Natural killer cell treated with Interleukin-12 subunit alpha and Interleukin-12 subunit beta and Interleukin-15 and Interleukin-18, amount 100 ng/mL, for 72 hours (primary cell): ENCODE results near the gene KRT12. TPM values are rescaled to one million over a fixed set of nuclear protein-coding genes. Genes with fewer than 3 reads are reported as not detected.

Experiments used
- ATAC-seq, 2 donors: fragments of 150-1000 bp; cut with Tn5 transposase in 1 of 2; sonication (Bioruptor Pico), chemical (Tn5 transposase) in 1 of 2; 2 replicates each; pipeline ENCODE4 v1.10.0; 2021
- DNase-seq: peaks from one replicate; pipeline ENCODE4 v3.0.0; 2022; ENCODE audit warnings: low spot score
- H3K27ac Mint-ChIP-seq, 2 donors: 1 replicate in 1 of 2; 2 replicates in 1 of 2; pipeline ENCODE4 v1.8.0; 2022; ENCODE audit warnings: mixed read lengths in 2 of 2, mild to moderate bottlenecking in 1 of 2, moderate library complexity in 1 of 2
- H3K27me3 Mint-ChIP-seq, 2 donors: 1 replicate in 1 of 2; 2 replicates in 1 of 2; pipeline ENCODE4 v1.8.0; 2022; ENCODE audit warnings: mixed read lengths in 2 of 2
- H3K36me3 Mint-ChIP-seq: one replicate; pipeline ENCODE4 v1.8.0; 2022; ENCODE audit warnings: mixed read lengths
- H3K4me1 Mint-ChIP-seq, 2 donors: 1 replicate in 1 of 2; 2 replicates in 1 of 2; pipeline ENCODE4 v1.8.0; 2022; ENCODE audit warnings: low read depth in 2 of 2, mixed read lengths in 2 of 2, mild to moderate bottlenecking in 1 of 2
- H3K4me3 Mint-ChIP-seq: one replicate; pipeline ENCODE4 v1.8.0; 2022; ENCODE audit warnings: mixed read lengths
- H3K9me3 Mint-ChIP-seq: 2 replicates; pipeline ENCODE4 v1.8.0; 2022; ENCODE audit warnings: mixed read lengths
- total RNA-seq, 2 donors: library from RNA; stranded (reverse); gene quantifications; one replicate each; pipeline ENCODE4 v1.2.3, GENCODE V29; 2022

The KRT12 gene
- total RNA-seq = not detected

GRCh38 chr17:40866838-40867237 is at the start of gene KRT12:
Gene KRT12, minus strand, starts transcription at chr17:40867223. Its CDS starts 37 bp downstream, at chr17:40867186.
- DNase-seq (no peak), ATAC-seq (no peak)
- H3K9me3 Mint-ChIP-seq = no peaks in the 10 kb centered on the region
- no peaks in the 10 kb centered on the region for H3K4me1 Mint-ChIP-seq
- no peak within 1 kb of the TSS for H3K4me3 Mint-ChIP-seq
- no peaks in the 10 kb centered on the region for H3K36me3 Mint-ChIP-seq
- no peak within 1 kb of the TSS for H3K27ac Mint-ChIP-seq
- H3K27me3 Mint-ChIP-seq = peaks cover 9 to 23% of the 10 kb centered on the region in 2 donors

GRCh38 chr17:40916366-40916765 is 49.3 kb upstream of the KRT12 start:
- no peaks in the 10 kb centered on the region for H3K4me1 Mint-ChIP-seq
- no peaks in the 10 kb centered on the region for H3K36me3 Mint-ChIP-seq
- peaks cover 13 to 23% of the 10 kb centered on the region in 2 donors for H3K27me3 Mint-ChIP-seq
- DNase-seq (no peak), ATAC-seq (peak in 1 of 2 donors; percentile 6)
- H3K4me3 Mint-ChIP-seq = no peak overlapping the region
- H3K9me3 Mint-ChIP-seq = no peaks in the 10 kb centered on the region
- no peak overlapping the region for H3K27ac Mint-ChIP-seq

- Mint-ChIP-seq H3K9me3 (no peaks in the 10 kb centered on the region), H3K27ac (no peak overlapping the region), H3K27me3 (peaks cover 13 to 21% of the 10 kb centered on the region in 2 donors), H3K4me1 (no peaks in the 10 kb centered on the region), H3K36me3 (no peaks in the 10 kb centered on the region), H3K4me3 (no peak overlapping the region)
- no peak for DNase-seq
- ATAC-seq = no peak
Measured at GRCh38 chr17:40915721-40916256, 48.8 kb upstream of the KRT12 start.

GRCh38 chr17:40915199-40915661 is 48.2 kb upstream of the KRT12 start:
- no peak overlapping the region for H3K4me3 Mint-ChIP-seq
- H3K36me3 Mint-ChIP-seq = no peaks in the 10 kb centered on the region
- DNase-seq = no peak
- no peaks in the 10 kb centered on the region for H3K9me3 Mint-ChIP-seq
- ATAC-seq = peak in 1 of 2 donors; percentile 27
- no peak overlapping the region for H3K27ac Mint-ChIP-seq
- no peaks in the 10 kb centered on the region for H3K4me1 Mint-ChIP-seq
- peaks cover 16 to 21% of the 10 kb centered on the region in 2 donors for H3K27me3 Mint-ChIP-seq

- H3K4me3 Mint-ChIP-seq = no peak overlapping the region
- H3K4me1 Mint-ChIP-seq = no peaks in the 10 kb centered on the region
- H3K27ac Mint-ChIP-seq = no peak overlapping the region
- H3K36me3 Mint-ChIP-seq = no peaks in the 10 kb centered on the region
- H3K27me3 Mint-ChIP-seq = peaks cover 17 to 18% of the 10 kb centered on the region in 2 donors
- DNase-seq (no peak), ATAC-seq (no peak)
- H3K9me3 Mint-ChIP-seq = no peaks in the 10 kb centered on the region
Measured at GRCh38 chr17:40914075-40914855, 47.2 kb upstream of the KRT12 start.

GRCh38 chr17:40912486-40913210 is 45.6 kb upstream of the KRT12 start:
- Mint-ChIP-seq H3K36me3 (no peaks in the 10 kb centered on the region), H3K27me3 (peaks cover 24 to 28% of the 10 kb centered on the region in 2 donors), H3K9me3 (no peaks in the 10 kb centered on the region), H3K4me1 (no peaks in the 10 kb centered on the region), H3K4me3 (no peak overlapping the region), H3K27ac (no peak overlapping the region)
- no peak for DNase-seq
- ATAC-seq = no peak

- no peak for ATAC-seq
- Mint-ChIP-seq H3K27ac (no peak overlapping the region), H3K36me3 (no peaks in the 10 kb centered on the region), H3K27me3 (peaks cover 34 to 37% of the 10 kb centered on the region in 2 donors), H3K9me3 (no peaks in the 10 kb centered on the region), H3K4me1 (no peaks in the 10 kb centered on the region), H3K4me3 (no peak overlapping the region)
- DNase-seq = no peak
Measured at GRCh38 chr17:40910441-40910841, 43.4 kb upstream of the KRT12 start.

- ATAC-seq = no peak
- no peaks in the 10 kb centered on the region for H3K36me3 Mint-ChIP-seq
- H3K27ac Mint-ChIP-seq = no peak overlapping the region
- DNase-seq = no peak
- no peaks in the 10 kb centered on the region for H3K4me1 Mint-ChIP-seq
- H3K27me3 Mint-ChIP-seq = peaks cover 37 to 40% of the 10 kb centered on the region in 2 donors
- H3K4me3 Mint-ChIP-seq = no peak overlapping the region
- H3K9me3 Mint-ChIP-seq = no peaks in the 10 kb centered on the region
Measured at GRCh38 chr17:40909755-40910154, 42.7 kb upstream of the KRT12 start.

GRCh38 chr17:40909351-40909750 is 42.3 kb upstream of the KRT12 start:
- H3K36me3 Mint-ChIP-seq = no peaks in the 10 kb centered on the region
- H3K27me3 Mint-ChIP-seq = peaks cover 42 to 44% of the 10 kb centered on the region in 2 donors
- H3K4me1 Mint-ChIP-seq = no peaks in the 10 kb centered on the region
- no peak overlapping the region for H3K27ac Mint-ChIP-seq
- ATAC-seq = peak; percentile 65
- DNase-seq = no peak
- no peaks in the 10 kb centered on the region for H3K9me3 Mint-ChIP-seq
- H3K4me3 Mint-ChIP-seq = no peak overlapping the region

- no peak overlapping the region for H3K4me3 Mint-ChIP-seq
- DNase-seq (no peak), ATAC-seq (no peak)
- peaks cover 34 to 48% of the 10 kb centered on the region in 2 donors for H3K27me3 Mint-ChIP-seq
- H3K27ac Mint-ChIP-seq = no peak overlapping the region
- H3K4me1 Mint-ChIP-seq = no peaks in the 10 kb centered on the region
- no peaks in the 10 kb centered on the region for H3K36me3 Mint-ChIP-seq
- H3K9me3 Mint-ChIP-seq = no peaks in the 10 kb centered on the region
Measured at GRCh38 chr17:40906613-40907012, 39.6 kb upstream of the KRT12 start.

GRCh38 chr17:40905370-40905769 is 38.3 kb upstream of the KRT12 start:
- H3K4me3 Mint-ChIP-seq = no peak overlapping the region
- no peak for ATAC-seq
- no peak for DNase-seq
- no peak overlapping the region for H3K27ac Mint-ChIP-seq
- no peaks in the 10 kb centered on the region for H3K36me3 Mint-ChIP-seq
- no peaks in the 10 kb centered on the region for H3K9me3 Mint-ChIP-seq
- H3K27me3 Mint-ChIP-seq = peaks cover 36 to 54% of the 10 kb centered on the region in 2 donors
- H3K4me1 Mint-ChIP-seq = no peaks in the 10 kb centered on the region

GRCh38 chr17:40903129-40903847 is 36.3 kb upstream of the KRT12 start:
- DNase-seq = no peak
- H3K36me3 Mint-ChIP-seq = no peaks in the 10 kb centered on the region
- H3K4me3 Mint-ChIP-seq = no peak overlapping the region
- no peaks in the 10 kb centered on the region for H3K4me1 Mint-ChIP-seq
- H3K9me3 Mint-ChIP-seq = no peaks in the 10 kb centered on the region
- no peak for ATAC-seq
- H3K27me3 Mint-ChIP-seq = peaks cover 40 to 51% of the 10 kb centered on the region in 2 donors
- H3K27ac Mint-ChIP-seq = no peak overlapping the region

- Mint-ChIP-seq H3K27me3 (peaks cover 38 to 48% of the 10 kb centered on the region in 2 donors), H3K36me3 (no peaks in the 10 kb centered on the region), H3K27ac (no peak overlapping the region), H3K9me3 (no peaks in the 10 kb centered on the region), H3K4me3 (no peak overlapping the region), H3K4me1 (no peaks in the 10 kb centered on the region)
- no peak for DNase-seq
- ATAC-seq = no peak
Measured at GRCh38 chr17:40902498-40902897, 35.5 kb upstream of the KRT12 start.
